Iris pigment epithelial cell (primary cell): ENCODE measurements around the gene CLTC.

ENCODE experiments used
- DNase-seq: peaks from one replicate; pipeline ENCODE4 v3.0.0-alpha.2; 2011; ENCODE audit warnings: low read depth

Gene CLTC

GRCh38 chr17:59634632-59635541, 15.2 kb downstream of the CLTC start:
- no peak for DNase-seq

GRCh38 chr17:59637611-59638310, 18.1 kb downstream of the CLTC start:
- no peak for DNase-seq

- DNase-seq: no peak
These were observed 18.9 kb downstream of the CLTC start for GRCh38 chr17:59638553-59638952.

- DNase-seq: no peak
These were observed 22.2 kb downstream of the CLTC start for GRCh38 chr17:59641799-59642484.

DNA sequence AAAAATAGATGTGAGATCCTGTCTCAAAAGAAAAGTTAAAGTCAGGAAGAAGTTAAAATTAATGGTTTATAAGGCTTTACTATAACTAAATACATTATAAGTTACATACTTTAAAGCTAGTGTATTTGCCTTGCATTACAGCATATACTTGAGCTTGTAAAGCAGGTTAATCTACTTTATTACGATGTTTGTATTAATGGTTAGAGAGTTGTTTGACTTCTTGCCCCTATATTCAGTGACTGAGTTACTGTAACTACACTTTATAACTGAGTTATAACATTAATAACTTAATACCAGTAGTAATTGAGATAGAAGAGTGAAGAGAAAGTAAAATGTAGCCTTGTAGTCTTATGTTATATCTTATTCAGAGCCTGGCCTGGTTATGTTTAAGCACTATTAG, 22.9 kb downstream of the CLTC start:
- no peak for DNase-seq

DNA sequence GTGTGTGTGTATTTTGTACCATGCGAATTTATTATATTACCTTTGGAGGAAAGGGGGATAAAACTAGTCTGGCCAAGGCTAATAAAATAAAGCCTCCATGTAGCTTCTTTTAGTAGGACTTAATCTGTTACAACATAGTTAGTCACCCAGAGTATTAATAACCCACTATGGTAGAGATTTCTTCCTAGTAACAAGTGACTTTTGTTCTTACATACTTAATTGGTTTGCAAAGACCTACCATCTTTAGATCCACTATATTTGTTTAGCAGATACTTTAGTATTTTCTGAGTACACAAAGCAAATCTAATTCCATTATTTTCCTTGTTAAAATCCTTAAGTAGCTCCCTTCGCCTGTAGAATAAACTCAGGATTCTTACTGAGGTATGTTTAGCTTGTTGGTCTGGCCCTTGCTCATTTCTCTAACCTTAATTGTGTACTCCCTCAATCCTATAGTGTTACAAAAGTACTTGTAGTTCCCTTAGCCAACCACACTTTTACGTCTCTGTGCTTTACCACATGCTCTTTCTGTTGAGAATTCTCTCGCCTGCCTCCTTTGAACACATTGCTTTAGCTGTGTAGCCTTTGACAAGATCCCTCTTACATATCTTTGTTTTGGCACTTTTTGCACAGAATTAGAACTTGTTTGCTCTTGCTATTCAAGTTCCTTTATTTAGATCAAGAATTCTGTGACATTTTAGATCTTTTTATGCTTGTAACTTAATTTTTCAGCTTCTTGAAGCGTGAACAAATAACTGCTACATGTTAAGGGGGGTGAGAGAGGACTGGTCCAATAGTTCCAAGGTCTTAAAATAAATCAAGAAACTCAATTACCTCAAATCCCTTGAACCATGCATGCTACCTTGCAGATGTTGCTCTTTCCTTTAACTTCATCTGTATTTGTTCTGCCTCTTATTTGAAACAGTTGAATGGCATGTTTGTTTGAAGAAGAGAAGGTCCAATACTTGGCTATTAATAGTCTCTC, 23.8 kb downstream of the CLTC start:
- peak; percentile 79 for DNase-seq

DNA sequence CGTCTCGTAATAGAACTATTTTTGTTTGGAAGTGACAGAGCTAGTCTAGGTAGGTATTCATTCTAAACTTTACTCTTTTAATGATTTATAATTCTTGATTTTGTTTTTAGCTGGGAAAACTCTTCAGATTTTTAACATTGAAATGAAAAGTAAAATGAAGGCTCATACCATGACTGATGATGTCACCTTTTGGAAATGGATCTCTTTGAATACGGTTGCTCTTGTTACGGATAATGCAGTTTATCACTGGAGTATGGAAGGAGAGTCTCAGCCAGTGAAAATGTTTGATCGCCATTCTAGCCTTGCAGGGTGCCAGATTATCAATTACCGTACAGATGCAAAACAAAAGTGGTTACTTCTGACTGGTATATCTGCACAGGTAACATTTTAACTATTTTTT, 27.6 kb downstream of the CLTC start:
- no peak for DNase-seq

DNA sequence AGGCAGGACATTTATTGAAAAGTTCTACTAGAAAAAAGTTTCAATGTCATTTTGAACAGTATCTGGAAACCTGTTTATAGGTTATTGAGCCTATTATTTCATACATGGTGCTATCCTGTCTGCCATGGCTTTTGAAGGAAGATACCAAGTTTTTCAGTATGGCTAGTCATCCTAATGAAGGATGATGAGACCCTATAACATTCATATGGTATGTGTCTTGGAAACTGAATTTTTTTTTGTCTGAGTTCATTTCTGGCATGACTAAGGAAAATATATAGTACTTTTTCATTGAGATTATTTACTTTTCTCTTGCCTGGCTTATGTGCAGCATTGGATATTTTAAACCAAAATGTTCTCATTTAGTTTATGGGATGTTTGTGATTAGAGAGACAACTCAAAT, 30.2 kb downstream of the CLTC start:
- DNase-seq: no peak

DNA sequence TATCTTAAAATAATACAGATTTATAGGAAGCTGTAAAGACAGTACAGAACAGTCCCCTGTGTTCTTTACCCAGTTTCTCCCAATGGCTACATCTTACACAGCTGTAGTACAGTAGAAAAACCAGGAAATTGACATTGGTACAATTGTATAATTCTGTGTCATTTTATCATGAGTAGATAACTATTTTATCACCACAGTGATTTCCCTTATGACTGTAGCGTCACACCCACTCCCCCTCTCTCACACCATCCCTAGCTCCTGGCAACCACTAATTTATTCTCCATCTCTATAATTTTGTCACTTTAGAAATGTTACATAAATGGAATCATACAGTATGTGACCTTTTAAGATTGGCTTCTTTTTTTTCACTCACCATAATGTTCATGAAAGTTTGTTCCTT, 30.9 kb downstream of the CLTC start:
- no peak for DNase-seq

DNA sequence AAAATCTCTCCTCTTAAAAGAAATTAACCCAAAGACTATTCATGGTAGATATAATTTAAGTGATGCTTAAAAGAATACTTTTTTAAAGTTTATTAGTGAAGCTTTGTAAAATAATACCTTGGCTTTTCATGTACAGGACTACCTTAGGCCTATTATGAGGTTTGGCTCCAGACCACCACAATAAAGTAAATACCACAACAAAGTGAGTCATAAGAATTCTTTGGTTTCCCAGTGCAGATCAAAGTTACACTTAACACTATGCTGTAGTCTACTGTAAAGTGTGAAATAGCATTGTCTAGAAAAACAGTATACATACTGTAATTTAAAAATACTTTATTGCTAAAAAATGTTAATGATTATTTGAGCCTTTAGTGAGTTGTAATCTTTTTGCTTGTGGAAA, 31.7 kb downstream of the CLTC start:
- DNase-seq: peak; percentile 50

GRCh38 chr17:59652119-59652518, 32.4 kb downstream of the CLTC start:
- DNase-seq: peak; percentile 90

DNA sequence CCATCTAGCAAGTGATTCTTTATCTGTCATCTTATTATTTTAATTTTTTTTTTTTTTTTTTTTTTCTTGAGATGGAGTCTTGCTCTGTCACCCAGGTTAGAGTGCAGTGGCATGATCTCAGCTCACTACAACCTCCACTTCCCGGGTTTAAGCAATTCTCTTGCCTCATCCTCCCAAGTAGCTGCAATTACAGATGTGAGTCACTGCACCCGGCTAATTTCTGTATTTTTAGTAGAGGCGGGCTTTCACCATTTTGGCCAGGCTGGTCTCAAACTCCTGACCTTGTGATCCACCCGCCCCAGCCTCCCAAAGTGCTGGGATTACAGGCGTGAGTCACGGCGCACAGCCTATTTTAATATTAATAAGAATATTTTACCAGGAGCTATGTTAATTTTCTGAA, 36.9 kb downstream of the CLTC start:
- DNase-seq: peak; percentile 95

GRCh38 chr17:59666235-59666634, 46.5 kb downstream of the CLTC start:
- peak; percentile 62 for DNase-seq

DNA sequence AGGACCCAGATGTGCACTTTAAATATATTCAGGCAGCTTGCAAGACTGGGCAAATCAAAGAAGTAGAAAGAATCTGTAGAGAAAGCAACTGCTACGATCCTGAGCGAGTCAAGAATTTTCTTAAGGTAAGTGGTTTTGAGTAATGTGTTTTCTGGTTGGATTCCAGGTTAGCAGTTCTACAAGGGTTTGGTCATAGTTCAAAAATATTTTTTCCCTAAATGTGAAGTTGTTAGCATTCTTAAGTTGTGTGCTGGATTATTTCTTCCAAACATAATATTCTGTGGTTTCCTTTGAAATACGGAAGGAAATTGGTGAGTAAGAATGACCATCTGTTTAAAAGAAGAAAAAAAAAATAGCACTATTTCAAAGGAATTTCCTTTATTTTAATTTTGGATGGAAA, 49.1 kb downstream of the CLTC start:
- DNase-seq: peak; percentile 94

DNA sequence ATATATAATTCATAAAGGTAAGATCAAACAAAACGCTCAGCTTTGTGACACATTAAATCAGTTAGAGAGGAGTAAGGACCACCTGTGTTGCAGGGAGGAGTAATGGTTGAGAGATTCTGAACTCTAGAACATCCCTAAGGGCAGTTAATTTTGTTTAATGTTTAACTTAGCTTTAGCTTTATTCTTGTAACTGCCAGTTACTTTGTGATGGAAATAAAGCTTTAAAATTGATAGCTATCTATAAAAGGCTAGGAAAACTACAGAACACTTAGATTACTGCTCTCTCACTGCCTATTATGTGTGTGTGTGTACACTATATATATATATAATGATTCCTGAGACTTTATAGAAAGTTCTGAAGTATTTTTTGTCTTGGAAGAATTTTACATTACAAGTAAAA, 49.7 kb downstream of the CLTC start:
- no peak for DNase-seq

GRCh38 chr17:59669944-59670343, 50.2 kb downstream of the CLTC start:
- DNase-seq: no peak

DNA sequence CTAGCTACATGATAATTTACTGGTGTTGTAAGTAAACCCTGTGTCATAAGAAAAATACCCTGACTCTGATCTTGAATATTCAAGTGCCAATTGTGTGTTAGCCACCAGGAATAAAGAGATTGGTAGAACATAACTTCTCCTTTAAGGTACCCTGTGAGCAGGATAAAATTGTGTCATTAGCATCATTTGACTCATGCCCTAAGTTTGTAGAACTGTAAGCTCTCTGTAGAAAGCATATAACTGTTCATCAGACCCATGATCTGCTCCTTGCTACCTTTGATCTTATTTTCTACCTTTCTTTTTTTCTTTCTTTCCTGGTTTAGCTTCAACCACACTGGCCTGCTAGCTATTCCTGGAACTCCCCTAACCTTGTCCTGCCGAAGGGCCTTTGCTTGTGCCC, 51.7 kb downstream of the CLTC start:
- peak; percentile 12 for DNase-seq

DNA sequence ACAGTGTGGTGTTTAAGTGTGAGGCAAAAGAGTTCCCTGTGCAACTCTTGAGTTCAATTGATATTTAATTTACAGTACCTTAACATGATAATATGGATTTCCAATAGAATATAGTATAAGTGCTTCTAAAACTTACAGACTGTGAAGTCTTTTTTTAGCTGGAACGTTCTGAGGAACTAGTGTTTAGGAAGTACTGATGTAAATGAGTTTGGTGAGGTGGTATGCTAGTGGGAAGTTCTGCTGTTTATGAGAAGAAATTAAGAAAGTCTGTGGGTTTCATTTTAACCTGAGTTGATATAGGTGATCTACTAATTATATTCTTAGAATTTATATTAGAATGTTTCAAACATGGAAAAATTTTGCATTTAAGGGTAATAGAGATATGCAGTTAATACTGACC, 55.5 kb downstream of the CLTC start:
- DNase-seq: no peak

- peak; percentile 16 for DNase-seq
These were observed 57.0 kb downstream of the CLTC start for GRCh38 chr17:59676716-59677115.

GRCh38 chr17:59678918-59679317, 59.2 kb downstream of the CLTC start:
- DNase-seq: no peak

- no peak for DNase-seq
These were observed 60.6 kb downstream of the CLTC start for GRCh38 chr17:59680314-59680713.

DNA sequence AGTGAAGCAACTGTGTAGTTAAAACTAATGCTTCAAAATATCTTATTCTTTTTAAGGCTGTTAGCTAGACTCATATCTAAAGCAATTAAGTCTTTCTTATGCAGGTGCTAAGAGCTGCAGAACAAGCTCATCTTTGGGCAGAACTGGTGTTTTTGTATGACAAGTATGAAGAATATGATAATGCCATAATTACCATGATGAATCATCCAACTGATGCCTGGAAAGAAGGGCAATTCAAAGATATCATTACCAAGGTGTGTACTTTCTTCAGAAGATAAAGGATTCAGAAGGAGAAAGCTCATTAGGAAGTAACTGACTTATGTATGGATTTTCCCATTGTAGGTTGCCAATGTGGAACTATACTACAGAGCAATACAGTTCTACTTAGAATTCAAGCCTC, 63.6 kb downstream of the CLTC start:
- DNase-seq: no peak
